HG03060 (cell line): ENCODE measurements around the gene SNTG2.
"Not testable (repeated sequence)": the region's sequence is repeated elsewhere in the genome, so short reads cannot be mapped to it uniquely, and the experiment has no call there.

ENCODE experiments used
- ATAC-seq: cut with Tn5 transposase; IDR thresholded peaks from one replicate; pipeline ENCODE4 v1.9.1; 2021; ENCODE audit warnings: low read depth, moderate number of reproducible peaks; ENCODE audit not compliant: unreplicated experiment

Gene SNTG2

DNA sequence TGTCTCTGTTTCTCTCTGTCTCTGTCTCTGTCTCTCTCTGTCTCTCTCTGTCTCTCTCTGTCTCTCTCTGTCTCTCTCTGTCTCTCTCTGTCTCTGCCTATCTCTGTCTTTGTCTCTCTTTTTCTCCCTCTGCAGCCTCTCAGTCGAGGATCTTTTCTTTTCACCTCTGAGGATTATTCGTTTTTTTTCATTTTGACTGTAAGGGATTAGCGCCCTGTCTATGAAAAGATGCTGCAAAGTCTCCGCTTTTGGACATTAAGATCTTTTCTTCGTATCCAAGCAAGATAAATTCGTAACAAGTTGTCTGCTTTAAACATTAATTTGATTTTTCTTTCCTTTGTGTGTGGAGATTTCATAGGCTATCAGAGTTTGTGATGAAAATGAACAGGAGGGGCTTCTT, 271.4 kb downstream of the SNTG2 start:
- ATAC-seq = no peak

DNA sequence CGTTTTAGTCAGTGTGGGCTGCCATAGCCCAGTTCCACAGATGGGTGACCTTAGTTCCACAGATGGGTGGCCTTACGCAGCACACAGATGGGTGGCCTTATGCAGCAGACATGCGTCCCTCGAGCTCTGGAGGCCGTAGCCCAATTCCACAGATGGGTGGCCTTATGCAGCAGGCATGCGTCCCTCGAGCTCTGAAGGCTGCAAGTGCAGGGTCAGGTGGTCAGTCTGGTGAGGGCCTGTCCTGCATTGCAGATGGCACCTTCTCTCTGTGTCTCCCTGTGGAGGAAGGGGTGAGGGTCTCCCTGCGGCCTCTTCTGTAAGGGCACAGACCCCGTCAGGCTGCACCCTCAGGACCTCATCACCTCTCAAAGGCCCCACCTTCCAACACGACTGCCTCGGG, 273.1 kb downstream of the SNTG2 start:
- ATAC-seq = no peak

DNA sequence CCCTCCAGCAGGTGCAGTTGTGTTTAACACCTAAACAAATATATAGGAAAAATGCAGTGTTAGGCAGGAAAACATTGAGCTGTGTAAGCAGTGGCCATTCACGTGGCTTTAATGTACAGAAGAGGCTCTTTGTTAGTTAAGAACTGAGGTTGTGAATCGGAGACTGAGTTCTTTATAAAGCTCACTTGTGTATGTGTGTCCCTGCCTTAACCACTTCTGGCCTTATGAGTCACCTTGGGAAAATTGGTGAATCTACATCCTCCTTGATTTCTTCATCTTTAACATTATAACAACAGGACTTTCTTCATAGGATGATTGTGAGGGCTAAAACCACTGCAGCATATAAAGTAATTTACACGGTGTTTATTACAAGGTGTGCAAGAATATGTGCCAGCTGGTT, 274.3 kb downstream of the SNTG2 start:
- ATAC-seq = no peak

DNA sequence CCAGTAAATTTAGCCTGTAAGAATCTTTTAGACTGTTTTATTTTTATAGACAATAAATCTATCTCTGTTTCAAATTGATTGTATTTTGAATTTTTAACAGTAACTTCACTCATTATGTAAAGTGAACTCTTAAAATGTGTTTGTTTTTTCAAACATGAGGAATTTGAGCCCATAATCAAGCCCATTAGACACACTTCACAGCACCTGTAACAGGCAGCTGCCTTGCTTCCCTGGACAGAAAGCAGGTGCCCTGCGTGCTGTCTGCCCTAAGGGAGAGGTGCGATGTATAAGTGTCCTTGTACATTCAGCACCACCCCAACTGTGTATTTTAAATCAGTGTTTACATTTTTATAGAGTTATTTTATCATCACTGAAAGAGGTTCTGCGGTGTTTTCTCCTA, 276.1 kb downstream of the SNTG2 start:
- ATAC-seq = no peak

DNA sequence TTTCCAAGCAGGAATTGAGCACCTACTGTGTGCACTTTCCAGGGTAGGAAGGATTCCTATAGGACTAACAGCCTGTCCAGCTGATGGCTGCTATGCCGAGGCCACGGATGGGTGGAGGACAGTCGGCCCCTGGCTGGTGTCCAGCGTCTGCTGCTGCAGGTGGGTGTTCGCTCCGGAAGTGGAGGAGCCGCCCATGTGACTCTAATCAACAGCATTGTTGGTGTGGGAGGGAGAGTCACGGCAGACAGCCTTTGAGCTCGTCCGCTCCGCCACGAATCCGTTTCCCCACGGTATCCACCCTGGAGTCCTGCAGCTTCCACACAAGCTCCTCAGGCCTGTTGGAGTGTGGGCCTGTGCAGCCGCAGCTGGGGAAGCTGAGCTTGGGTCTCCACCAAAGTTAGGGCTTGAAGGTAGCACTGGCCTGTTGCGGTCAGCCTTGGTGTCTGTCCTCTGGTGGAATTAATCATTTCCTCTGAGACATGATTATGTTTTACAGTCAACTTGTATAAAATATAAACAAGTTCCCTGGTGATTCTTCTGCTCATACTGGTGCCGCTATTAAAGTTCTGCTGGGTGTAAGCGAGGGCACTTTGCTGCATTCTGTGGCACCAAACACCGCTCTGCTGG, 276.7 kb downstream of the SNTG2 start:
- no peak for ATAC-seq

DNA sequence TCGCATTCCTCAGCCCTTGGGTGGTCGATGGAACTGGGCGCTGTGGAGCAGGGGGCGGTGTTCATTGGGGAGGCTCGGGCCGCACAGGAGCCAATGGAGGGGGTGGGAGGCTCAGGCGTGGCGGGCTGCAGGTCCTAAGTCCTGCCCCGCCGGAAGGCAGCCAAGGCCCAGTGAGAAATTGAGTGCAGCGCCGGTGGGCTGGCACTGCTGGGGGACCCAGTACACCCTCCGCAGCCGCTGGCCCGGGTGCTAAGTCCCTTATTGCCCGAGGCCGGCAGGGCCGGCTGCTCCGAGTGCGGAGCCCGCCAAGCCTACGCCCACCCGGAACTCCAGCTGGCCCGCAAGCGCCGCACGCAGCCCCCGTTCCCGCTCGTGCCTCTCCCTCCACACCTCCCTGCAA, 278.9 kb downstream of the SNTG2 start:
- ATAC-seq = not testable (repeated sequence)

DNA sequence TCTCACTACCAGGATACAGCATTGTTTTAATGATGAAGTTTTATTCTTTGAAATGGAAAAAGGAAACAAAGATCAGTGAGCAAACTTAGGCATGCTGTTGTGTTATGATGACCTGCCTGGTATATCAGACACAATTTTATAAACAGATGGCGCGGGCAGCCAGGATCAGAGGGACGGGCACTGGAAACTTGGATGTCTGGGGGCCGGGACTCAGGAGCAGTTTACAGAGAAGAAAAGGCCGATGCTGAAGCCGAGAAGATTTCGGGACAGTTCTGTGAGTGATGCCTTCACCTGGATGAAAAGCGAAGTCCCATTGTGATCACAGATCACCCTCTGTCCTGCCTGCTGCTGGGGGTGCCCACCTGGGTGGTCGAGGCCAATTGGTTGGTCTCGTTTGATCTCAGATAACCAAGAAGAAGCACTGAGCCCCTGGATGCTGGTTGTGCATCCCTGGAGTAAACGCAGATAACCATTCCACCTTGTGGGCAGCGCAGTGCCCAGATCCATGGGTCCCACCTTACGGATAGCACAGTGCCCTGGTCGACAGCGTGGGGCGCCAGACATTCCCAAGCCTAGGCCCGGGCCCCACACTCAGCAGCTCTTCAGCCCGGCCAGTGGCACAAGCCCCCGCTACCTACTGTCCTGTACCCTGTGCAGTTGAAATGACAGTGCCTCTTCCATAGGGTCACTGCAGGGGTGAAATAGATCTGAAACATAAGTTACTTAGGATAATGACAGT, 279.7 kb downstream of the SNTG2 start:
- ATAC-seq = no peak

DNA sequence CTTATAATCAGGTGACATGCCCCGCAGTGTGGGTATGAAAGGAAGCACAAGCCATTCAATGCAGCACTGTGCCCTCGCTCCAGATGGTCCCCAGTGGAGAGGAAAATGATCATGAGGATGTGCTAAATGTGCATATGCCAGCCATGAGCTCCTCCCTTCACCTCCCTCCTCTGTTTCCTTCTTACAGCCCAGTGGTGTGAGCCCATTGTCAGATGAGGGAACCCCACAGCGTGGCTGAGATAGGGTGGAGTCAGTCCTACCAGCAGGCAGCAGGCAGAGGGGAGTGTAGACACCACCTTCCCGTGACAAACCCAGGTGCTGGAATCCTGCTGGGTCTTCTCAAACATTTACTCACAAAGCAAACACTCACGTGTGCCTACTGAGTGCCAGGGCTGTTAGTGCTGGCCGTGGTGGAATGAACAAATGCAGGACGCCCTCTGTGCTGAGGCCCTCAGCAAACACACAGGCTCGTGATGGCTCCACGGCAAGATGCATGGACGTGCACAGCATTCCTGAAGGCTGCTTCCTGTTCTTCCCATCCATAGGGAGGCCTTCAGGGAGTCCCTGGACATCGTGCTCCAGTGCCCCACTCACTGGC, 280.9 kb downstream of the SNTG2 start:
- ATAC-seq = no peak

DNA sequence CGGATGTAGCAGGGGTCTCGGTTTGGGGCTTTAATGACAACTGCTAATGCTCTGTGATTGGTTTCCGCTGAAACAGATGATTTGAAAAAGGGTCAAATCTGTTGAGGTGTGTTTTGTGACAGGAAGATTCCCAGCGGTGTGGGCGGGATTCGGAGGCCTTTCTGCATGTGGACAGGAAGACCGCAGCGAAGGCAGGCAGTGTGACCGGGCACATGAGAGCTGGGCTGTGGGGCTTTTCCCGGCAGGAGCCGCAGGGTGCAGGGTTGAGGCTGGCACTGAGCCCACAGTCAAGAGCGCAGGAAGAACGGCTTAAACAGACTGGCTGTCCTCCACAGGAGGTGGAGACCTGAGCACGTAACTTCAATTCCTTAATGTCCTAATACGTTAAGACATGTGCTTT, 282.6 kb downstream of the SNTG2 start:
- ATAC-seq = no peak

DNA sequence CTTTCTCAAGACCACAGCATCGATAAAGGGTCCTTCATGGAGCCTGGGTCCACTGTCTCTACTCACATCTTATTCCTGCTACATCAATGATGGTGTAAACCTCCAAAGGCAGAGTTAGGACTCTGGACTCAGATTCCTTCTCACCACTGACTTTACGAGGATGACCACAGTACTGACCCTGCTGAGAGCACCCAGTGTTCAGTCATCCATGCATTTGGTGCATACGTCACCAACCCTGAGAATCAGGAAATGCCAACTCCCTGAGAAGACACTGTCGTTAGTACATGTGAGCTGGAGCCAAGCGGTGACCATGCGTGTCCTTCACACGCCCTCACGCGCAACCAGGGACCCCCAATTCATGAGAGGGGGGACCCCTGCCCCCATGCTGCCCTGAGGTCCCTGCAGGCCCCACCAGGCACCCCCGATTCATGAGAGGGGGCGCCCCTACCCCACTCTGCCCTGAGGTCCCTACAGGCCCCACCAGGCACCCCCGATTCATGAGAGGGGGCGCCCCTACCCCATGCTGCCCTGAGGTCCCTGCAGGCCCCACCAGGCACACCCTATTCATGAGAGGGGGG, 284.2 kb downstream of the SNTG2 start:
- no peak for ATAC-seq

DNA sequence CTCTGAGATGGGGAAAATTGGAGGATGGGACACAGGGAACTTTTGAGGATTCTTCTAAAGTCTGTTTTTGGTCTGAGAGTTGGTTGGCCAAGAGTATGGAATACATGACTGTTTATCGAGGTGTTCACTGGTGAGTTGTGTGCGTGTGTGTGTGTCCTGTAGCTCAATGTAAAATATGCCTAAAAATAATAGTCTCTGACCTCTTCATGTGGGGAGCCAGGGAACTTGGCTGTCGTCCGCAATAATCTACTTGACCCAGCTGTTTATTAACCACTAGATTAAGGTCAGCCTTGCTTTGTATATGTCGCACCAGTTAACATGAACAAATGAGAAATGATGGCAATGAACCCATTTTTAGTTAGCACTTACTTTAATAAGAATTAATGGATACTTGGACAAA, 285.2 kb downstream of the SNTG2 start:
- ATAC-seq = no peak

DNA sequence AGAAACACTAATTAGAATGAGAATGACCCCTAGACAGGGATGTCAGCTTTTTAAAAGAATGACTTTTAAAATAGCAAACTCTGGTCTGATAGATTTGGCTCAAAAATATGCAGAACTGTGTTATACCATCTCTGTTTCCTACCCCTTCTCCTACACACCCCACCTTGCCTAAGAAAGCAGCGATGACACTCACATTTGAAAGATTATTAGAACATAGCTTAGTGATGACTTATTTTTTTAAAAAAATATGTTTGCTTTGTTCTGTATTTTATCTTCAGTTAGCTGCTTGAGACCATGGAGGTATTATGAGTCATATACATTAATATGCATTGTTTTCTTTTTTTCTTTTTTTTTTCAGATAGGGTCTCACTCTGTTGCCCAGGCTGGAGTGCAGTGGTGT, 286.0 kb downstream of the SNTG2 start:
- no peak for ATAC-seq

DNA sequence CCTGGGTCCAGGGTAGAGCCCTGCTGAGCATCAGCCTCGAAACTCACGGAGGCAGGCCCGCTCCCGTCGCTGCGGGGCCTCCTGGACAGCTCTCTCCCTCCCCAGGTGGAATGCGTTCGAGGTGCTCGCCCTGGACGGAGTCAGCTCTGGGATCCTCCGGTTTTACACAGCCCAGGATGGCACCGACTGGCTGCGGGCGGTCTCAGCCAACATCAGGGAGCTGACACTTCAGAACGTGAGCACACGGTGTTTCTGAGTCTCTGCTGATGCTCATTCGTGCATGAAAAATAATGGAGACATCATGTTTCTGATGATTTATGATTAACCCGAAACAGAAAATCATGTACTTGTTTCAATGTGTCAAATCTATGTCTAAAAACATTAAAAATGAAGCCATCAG, 287.1 kb downstream of the SNTG2 start:
- ATAC-seq = no peak

DNA sequence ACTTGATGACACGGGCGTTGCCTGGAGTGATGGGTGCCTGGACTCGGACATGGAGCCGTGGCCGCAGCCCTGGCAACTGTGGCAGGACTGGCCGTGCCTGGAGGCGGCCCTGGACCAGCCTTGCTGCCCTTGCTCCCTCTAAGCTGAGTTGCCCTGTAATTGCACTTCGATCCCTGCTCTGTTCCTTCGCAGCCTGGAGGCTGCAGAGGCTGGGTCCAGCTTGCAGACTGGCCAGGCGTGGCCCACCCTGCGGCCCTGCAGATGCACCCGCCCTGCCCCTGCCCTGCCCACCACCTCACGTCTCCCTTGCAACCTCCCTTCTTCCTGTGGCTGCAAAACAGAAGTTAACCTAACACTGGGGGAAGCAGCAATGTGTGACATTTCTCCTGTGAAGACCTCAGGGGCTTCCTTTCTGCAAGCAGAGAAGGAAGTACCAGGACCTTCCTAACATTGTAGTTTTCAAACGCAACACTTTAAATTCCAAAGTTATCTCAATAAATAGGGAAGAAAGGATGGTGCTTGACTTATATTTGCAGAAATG, 288.0 kb downstream of the SNTG2 start:
- ATAC-seq = no peak

DNA sequence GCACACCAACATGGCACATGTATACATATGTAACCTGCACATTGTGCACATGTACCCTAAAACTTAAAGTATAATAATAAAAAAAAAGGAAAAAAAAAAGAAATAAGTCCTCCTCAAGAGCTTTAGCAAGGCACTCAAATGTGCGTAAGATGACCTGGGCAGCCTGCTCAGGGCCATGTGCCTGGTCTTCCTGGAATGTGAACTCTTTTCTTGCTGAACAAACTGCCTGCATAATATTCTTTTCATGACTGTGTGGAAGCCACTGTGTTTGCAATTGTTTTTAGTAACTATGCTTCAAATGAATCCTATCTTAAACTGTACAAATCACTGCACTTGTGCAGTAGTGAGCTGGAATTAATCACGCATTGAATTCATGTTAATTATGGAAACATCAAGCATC, 294.5 kb downstream of the SNTG2 start:
- no peak for ATAC-seq

DNA sequence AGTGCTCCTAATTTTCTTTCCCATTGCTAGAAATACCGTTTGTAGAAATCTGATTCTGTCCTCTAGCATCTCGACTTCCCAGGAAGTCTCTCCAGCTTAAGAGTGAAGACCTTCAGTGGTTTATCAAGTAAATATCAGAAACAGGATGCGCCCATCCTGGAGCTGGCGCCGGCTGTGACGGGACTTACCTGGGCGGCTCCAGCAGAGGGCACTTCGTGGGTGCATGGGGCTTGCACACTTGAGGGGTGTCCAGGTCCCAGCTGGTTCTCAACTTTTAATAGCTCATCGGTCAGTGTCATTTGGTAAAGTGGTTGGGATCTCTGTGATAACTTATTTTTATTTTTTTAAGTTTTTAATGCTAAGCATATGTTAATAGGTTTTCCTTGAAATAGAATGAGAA, 295.6 kb downstream of the SNTG2 start:
- no peak for ATAC-seq

DNA sequence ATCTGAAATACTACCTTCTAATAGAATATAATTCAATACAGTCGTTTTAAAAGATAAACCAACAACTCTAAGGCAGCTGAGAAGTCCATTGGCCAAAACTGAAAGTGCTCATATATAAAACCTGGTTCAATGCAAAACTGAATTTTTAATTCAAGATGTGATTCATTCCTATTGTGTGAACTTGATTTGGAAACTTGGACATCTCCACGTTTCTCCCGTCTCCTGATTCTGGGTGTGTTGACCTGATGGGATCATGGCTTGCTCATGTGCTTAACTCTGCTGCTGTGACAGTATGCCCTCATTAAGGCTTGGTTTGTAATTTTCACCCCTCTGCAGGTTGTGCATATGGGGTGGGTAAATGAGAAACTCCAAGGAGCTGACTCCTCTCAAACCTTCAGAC, 296.3 kb downstream of the SNTG2 start:
- no peak for ATAC-seq

DNA sequence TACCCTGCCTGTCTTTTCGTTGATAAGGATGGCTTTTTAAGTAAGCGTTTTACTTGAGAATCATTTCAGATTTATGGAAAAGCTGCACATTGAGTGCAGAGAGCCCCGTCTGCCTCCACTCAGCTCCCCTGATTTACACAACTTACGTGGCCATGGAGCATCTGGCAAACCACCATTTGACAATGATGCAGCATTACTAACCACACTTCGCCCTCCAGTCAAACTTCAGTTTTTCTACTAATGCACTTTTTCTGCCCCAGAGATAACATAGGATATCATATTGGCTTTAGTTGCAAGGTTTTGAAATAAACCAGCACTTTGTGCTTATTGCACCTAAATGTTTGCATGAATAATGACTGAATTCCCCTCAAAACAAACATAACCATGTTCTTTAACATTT, 297.5 kb downstream of the SNTG2 start:
- ATAC-seq = no peak

DNA sequence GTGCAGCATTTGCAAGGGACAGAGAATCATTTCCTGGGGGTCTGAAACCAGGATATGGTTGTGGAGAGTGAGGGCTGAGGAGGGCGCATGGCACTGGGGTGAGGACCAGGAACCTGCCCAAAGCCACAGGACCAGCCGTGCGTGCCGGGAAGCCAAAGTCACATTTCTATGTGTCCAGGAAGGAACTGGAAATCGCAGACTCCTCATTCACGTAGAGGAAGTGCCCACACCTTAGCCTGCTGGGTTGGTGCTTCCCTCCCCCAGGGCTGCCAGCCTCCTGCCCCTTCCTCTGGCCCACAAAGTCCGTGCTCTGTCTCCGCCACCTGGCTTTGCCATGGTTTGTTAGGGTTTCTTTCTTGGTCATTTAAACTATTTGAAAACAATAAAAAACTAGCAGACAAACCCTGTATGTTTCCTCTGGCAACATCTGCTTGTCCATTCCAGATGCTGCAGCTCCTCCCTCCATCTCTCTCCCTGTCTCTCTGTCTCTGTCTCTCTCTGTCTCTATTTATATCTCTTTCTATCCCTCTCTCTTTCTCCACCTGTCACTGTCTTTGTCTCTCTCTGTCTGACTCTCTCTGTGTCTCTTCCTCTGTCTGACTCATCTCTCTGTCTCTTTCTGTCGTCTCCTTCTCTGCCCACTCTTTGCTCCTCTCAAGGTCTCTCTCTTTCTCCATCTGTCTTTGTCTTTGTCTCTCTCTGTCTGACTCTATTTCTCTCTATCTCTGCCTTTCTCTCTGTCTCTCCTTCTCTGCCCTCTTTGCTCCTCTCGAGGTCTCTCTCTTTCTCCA, 299.4 kb downstream of the SNTG2 start:
- ATAC-seq = no peak

DNA sequence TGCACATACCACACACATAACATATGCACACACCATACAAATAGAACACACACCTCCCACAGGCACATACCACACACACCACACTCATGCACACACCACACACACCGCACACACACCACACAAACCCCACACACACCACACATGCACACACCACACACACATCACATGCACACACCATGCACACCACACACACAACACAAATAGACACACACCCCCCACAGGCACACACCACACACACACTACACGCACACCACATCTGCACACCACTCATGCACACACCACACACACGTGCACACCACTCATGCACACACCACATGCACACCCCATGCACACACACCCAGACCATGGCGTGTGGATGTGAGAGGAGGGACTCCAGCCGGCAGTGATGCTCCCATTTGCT, 300.9 kb downstream of the SNTG2 start:
- no peak for ATAC-seq

DNA sequence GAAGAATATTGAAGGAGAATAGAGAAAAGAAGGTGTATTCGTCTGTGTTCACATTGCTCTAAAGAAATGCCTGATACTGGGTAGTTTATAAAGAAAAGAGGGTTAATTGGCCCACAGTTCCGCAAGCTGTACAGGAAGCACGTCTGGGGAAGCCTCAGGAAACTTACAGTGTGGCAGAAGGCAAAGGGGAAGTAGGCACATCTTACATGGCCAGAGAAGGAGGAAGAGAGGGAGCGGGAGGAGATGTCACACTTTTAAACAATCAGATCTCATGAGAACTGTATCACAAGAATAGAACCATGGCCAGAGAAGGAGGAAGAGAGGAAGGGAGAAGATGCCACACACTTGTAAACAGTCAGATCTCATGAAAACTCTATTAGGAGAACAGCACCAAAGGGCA, 303.0 kb downstream of the SNTG2 start:
- no peak for ATAC-seq
